Suprapubic skin (tissue), 4 donors: ENCODE measurements around the gene SPATA9. TPM values are rescaled to one million over a fixed set of nuclear protein-coding genes. Genes with fewer than 3 reads are reported as not detected.

Experiments used
- DNase-seq, 2 donors: peaks; one replicate each; pipeline ENCODE4 v3.0.0-alpha.2; 2019; ENCODE audit warnings: low spot score in 2 of 2
- H3K27ac ChIP-seq: fragments of 200-600 bp; sonication (generic); one replicate; pipeline ENCODE4 v1.5.1; 2019
- H3K27me3 ChIP-seq: fragments of 200-600 bp; sonication (generic); one replicate; pipeline ENCODE4 v1.5.1; 2019
- H3K36me3 ChIP-seq: fragments of 200-600 bp; sonication (generic); one replicate; pipeline ENCODE4 v1.5.1; 2019
- H3K4me1 ChIP-seq: fragments of 200-600 bp; sonication (generic); one replicate; pipeline ENCODE4 v1.5.1; 2019
- H3K4me3 ChIP-seq: fragments of 200-600 bp; sonication (generic); one replicate; pipeline ENCODE4 v1.5.1; 2019; ENCODE audit warnings: mild to moderate bottlenecking
- H3K9me3 ChIP-seq: fragments of 200-600 bp; sonication (generic); one replicate; pipeline ENCODE4 v1.5.1; 2019
- EP300 ChIP-seq: sonication (generic); formaldehyde crosslinking; IDR thresholded peaks from one replicate; pipeline ENCODE4 v1.6.1; 2017; ENCODE audit warnings: antibody characterized with exemption
- POLR2A ChIP-seq, 2 donors: fragments of 450-650 bp; IDR thresholded peaks; one replicate each; pipeline ENCODE4 v1.6.1; 2017; ENCODE audit warnings: antibody characterized with exemption in 2 of 2, mild to moderate bottlenecking in 2 of 2, moderate library complexity in 2 of 2
- POLR2AphosphoS5 ChIP-seq, 3 donors: sonication (generic); formaldehyde crosslinking; IDR thresholded peaks; one replicate each; pipeline ENCODE4 v1.6.1; 2017; ENCODE audit warnings: antibody characterized with exemption in 3 of 3
- WGBS: methylation state at CpG from one replicate; pipeline ENCODE4 v1.1.5; 2018; 5-methylcytosine and 5-hydroxymethylcytosine counted together
- total RNA-seq, 4 donors: library from RNA; depleted of rRNA; stranded (reverse); fragments of >200 nt; gene quantifications; one replicate each; pipeline ENCODE4 v1.1.0, GENCODE V29; 2016
- TF ChIP-seq, protein P1 (sequence below), 2 donors: fragments of 200-600 bp in 1 of 2; fragments of 450-650 bp in 1 of 2; sonication (generic) in 1 of 2; IDR thresholded peaks; one replicate each; pipeline ENCODE4 v1.5.1; 2016 to 2019; ENCODE audit warnings: antibody characterized with exemption in 2 of 2, mild to moderate bottlenecking in 1 of 2, moderate library complexity in 1 of 2

SPATA9 gene
- total RNA-seq, 4 donors from 2014 or later: not detected

DNA sequence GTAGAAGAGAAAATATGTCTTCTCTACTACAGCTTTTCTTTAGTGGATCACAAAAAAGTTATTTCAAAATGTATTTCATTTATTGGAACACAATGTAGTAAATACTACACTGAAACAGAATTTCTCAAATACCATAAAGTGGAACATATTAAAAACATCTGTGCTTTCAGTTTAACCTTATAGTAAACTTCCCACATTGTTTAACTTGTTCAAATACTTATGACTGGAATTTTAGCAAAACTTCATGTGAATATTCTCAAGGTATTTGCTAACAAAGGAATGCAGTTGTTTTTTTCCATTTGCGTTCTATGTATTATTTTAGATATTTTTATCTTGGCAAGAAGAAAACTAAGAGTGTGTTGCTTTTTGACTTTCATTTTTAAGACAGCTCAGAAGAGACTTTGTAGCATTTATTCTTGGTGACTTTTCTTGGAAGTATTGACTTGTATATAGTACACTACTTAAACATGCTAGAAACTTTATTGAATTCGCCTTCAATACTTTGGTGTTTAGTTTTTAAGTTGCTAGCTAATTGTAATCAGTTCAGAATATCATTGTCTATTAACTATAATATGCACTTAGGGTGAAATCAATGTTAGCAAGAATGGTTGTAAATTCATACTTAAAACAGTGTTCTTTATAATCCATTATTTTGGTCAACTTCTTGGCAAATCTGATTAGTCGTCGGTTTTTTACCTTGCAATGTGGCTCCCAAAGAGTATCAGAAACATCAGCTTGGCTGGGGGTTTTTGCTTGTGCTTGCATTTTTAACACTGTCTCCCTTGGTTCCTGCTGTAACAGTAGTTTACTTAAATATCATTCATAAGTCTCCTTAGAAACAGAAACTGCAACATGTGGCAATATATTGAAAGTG is 43.4 kb upstream of the SPATA9 start:
- TF ChIP-seq POLR2AphosphoS5 (IDR thresholded peaks at IDR 0.05) (no peak), EP300 (no peak), POLR2A (IDR thresholded peaks at IDR 0.05) (no peak)
- TF ChIP-seq, protein P1, sequence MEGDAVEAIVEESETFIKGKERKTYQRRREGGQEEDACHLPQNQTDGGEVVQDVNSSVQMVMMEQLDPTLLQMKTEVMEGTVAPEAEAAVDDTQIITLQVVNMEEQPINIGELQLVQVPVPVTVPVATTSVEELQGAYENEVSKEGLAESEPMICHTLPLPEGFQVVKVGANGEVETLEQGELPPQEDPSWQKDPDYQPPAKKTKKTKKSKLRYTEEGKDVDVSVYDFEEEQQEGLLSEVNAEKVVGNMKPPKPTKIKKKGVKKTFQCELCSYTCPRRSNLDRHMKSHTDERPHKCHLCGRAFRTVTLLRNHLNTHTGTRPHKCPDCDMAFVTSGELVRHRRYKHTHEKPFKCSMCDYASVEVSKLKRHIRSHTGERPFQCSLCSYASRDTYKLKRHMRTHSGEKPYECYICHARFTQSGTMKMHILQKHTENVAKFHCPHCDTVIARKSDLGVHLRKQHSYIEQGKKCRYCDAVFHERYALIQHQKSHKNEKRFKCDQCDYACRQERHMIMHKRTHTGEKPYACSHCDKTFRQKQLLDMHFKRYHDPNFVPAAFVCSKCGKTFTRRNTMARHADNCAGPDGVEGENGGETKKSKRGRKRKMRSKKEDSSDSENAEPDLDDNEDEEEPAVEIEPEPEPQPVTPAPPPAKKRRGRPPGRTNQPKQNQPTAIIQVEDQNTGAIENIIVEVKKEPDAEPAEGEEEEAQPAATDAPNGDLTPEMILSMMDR (IDR thresholded peaks at IDR 0.05): no peak
- Histone ChIP-seq H3K4me3 (no peak overlapping the region), H3K27me3 (no peaks in the 10 kb centered on the region), H3K9me3 (no peaks in the 10 kb centered on the region), H3K27ac (no peak overlapping the region), H3K36me3 (no peaks in the 10 kb centered on the region), H3K4me1 (peaks cover 38% of the 10 kb centered on the region)
- no peak for DNase-seq
- WGBS: 74% methylated on average over 4 of the region's 4 CpGs

DNA sequence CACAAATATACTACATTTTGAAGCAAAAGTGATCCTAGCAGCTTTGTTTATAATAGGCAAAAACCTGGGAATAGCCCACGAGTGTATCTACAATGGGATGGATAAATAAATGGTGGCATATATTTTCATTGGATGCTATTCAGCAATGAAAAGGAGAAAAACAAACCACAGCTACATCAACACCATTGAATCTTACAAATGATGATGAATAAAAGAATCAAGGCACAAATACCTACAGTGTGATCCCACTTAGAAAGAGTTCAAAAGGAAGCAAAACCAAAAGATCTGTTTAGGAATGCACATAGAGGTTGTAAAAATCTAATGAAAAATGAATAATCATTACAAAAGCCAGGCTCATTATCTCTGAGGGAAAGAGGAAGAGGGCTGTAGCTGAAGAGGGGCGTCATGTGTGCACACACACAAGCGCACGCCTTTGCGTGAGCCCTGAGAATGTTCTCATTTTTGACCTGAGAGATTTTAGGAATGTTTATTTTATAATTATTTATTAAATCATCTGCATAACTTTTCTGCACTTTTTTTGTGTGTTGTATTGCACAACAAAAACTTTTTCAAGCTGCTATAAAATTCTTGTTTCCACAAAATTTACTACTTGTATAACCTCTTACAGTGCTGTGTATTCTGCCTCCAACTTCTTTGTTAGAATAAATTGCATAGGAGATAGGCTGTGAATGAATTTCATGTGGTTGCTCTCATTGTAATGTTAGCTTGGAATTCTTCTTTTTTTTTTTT is 42.5 kb upstream of the SPATA9 start:
- no peaks in the 10 kb centered on the region for H3K36me3 ChIP-seq
- peaks cover 33% of the 10 kb centered on the region for H3K4me1 ChIP-seq
- no peak for TF ChIP-seq EP300
- no peak for TF ChIP-seq POLR2A (IDR thresholded peaks at IDR 0.05)
- TF ChIP-seq, protein P1 (IDR thresholded peaks at IDR 0.05): no peak
- TF ChIP-seq POLR2AphosphoS5 (IDR thresholded peaks at IDR 0.05): no peak
- DNase-seq: no peak
- H3K9me3 ChIP-seq: no peaks in the 10 kb centered on the region
- 76% methylated on average over 5 of the region's 5 CpGs for WGBS
- no peak overlapping the region for H3K4me3 ChIP-seq
- no peak overlapping the region for H3K27ac ChIP-seq
- H3K27me3 ChIP-seq: no peaks in the 10 kb centered on the region

DNA sequence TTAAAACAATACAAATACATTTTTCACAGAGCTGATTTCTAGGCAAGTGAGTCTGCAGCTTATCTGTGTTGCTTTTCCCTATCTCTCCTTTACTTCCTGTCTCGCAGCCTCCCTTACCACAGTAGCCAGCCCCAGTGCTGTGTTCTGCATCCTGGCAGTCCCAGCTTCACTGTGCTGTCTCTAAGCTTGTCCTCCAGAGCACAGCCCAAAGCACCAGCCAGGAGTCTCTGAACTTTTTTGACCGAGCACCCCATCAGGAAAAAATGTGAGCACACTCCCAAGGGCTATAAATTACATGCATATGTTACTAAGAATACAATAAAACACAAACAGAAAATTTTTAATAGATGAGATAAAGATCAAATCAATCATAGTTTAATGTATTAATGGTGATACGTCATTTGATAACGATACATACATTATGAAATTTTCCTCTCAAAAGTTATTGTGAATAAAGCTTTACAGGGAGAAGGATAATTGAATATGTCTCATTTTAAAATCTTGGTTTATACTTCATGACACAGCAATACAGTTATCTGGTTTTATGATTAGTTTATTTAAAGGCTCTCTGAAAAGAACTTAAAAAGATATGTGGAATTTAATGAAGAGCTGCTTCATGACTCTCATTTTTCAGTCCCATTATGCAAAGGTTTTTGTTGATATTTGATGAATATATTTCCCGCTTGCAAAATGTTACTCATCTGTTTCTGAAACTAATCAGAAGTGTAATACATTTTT is 41.0 kb upstream of the SPATA9 start:
- no peaks in the 10 kb centered on the region for H3K9me3 ChIP-seq
- H3K27ac ChIP-seq: no peak overlapping the region
- peaks cover 24% of the 10 kb centered on the region for H3K4me1 ChIP-seq
- no peaks in the 10 kb centered on the region for H3K27me3 ChIP-seq
- no peak overlapping the region for H3K4me3 ChIP-seq
- no peaks in the 10 kb centered on the region for H3K36me3 ChIP-seq
- 68% methylated on average over 5 of the region's 5 CpGs for WGBS
- DNase-seq: no peak
- TF ChIP-seq, protein P1 (IDR thresholded peaks at IDR 0.05): no peak
- TF ChIP-seq POLR2A (IDR thresholded peaks at IDR 0.05) (no peak), POLR2AphosphoS5 (IDR thresholded peaks at IDR 0.05) (no peak), EP300 (no peak)

DNA sequence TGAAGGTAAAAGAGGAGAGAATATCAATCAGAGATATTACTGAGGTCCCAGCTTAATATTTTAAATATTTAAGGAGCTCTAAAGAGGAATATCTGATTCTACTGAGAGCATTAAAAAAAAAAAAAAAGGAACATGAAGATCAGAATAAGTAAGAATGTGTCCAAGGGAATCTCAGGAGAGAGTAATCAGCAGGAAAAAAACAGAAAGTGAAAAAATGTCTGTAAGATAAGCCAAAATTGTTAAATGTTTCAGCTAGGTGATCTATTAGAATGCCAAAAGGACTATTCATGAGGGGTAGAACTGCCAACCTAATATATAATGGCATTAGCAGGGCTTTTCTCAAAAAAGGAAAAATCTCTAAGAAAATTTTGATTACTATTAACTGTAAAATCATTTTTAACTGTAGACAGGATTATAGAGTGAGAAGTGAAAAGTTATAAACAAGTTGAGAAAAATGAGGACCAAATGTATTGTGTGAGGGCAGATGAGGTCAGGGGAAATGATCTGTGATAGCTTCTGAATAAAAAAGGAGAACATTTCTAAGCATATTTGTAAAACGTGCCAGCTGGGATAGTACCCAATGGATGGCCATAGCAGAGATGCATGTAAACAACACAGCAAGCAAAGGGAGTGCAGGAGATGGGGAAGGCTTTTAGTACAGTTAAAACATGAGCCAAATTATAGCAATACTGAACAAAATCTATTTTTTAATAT is 38.9 kb upstream of the SPATA9 start:
- TF ChIP-seq POLR2AphosphoS5 (IDR thresholded peaks at IDR 0.05) (no peak), POLR2A (IDR thresholded peaks at IDR 0.05) (no peak), EP300 (no peak)
- TF ChIP-seq, protein P1 (IDR thresholded peaks at IDR 0.05): no peak
- Histone ChIP-seq H3K4me1 (peaks cover 6% of the 10 kb centered on the region), H3K36me3 (no peaks in the 10 kb centered on the region), H3K4me3 (no peak overlapping the region), H3K27me3 (no peaks in the 10 kb centered on the region), H3K9me3 (no peaks in the 10 kb centered on the region), H3K27ac (no peak overlapping the region)
- 30% methylated on average over 1 of the region's 1 CpG for WGBS
- no peak for DNase-seq
